GM12878 (cell line): ENCODE measurements around the gene SETD5. TPM values are rescaled to one million over a fixed set of nuclear protein-coding genes. Genes with fewer than 3 reads are reported as not detected.

Experiments used
- ATF3 ChIP-seq: IDR thresholded peaks from 2 replicates; pipeline ENCODE4 v1.6.1; 2011; ENCODE audit warnings: low read depth, mild to moderate bottlenecking, low read length, moderate library complexity, borderline replicate concordance; ENCODE audit errors: extremely low read depth
- BRCA1 ChIP-seq: IDR thresholded peaks from 2 replicates; pipeline ENCODE4 v1.6.1; 2011; ENCODE audit warnings: low read depth, low read length, improper control_type of control experiment
- DPF2 ChIP-seq: fragments of 450-650 bp; IDR thresholded peaks from 2 replicates; pipeline ENCODE4 v1.6.1; 2017; ENCODE audit warnings: mild to moderate bottlenecking
- E4F1 ChIP-seq: fragments of 450-650 bp; IDR thresholded peaks from 2 replicates; pipeline ENCODE4 v1.6.1; 2018; ENCODE audit warnings: borderline replicate concordance, mild to moderate bottlenecking; ENCODE audit not compliant: partially characterized antibody
- EGR1 ChIP-seq, 2 experiments: IDR thresholded peaks; 1 replicate in 1 of 2; 2 replicates in 1 of 2; pipeline ENCODE4 v1.6.1; 2011 to 2012; ENCODE audit warnings: low read depth in 2 of 2, low read length in 2 of 2, borderline replicate concordance in 1 of 2, mild to moderate bottlenecking in 1 of 2, moderate library complexity in 1 of 2
- HDAC6 ChIP-seq: fragments of 200-600 bp; sonication (generic); IDR thresholded peaks from one replicate; pipeline ENCODE4 v1.8.0; 2017; ENCODE audit warnings: antibody characterized with exemption; ENCODE audit not compliant: unreplicated experiment
- IKZF1 ChIP-seq: fragments of 450-650 bp; conservative IDR thresholded peaks from 2 replicates; pipeline ENCODE4 v1.6.1; 2017; ENCODE audit warnings: antibody characterized with exemption, mild to moderate bottlenecking
- NFYA ChIP-seq: IDR thresholded peaks from 2 replicates; pipeline ENCODE4 v1.6.1; 2011; ENCODE audit warnings: low read depth, mild to moderate bottlenecking, low read length, improper control_type of control experiment, borderline replicate concordance
- NFYB ChIP-seq: IDR thresholded peaks from 2 replicates; pipeline ENCODE4 v1.6.1; 2011; ENCODE audit warnings: low read depth, mild to moderate bottlenecking, low read length, improper control_type of control experiment, moderate library complexity; ENCODE audit not compliant: insufficient read depth
- PAX5 ChIP-seq: IDR thresholded peaks from 2 replicates; pipeline ENCODE4 v1.6.1; 2011; ENCODE audit warnings: low read depth, low read length, borderline replicate concordance
- POLR2A ChIP-seq: IDR thresholded peaks from 2 replicates; pipeline ENCODE4 v1.6.1; 2011; ENCODE audit warnings: low read depth, mild to moderate bottlenecking, low read length
- RBBP5 ChIP-seq: fragments of 200-600 bp; sonication (generic); conservative IDR thresholded peaks from 2 replicates; pipeline ENCODE4 v1.6.1; 2016
- RELA ChIP-seq: fragments of 450-650 bp; IDR thresholded peaks from 2 replicates; pipeline ENCODE4 v1.8.0; 2014; ENCODE audit warnings: borderline replicate concordance; ENCODE audit not compliant: partially characterized antibody
- RUNX3 ChIP-seq: IDR thresholded peaks from 2 replicates; pipeline ENCODE4 v1.6.1; 2012; ENCODE audit warnings: low read length, inconsistent platforms
- SMAD5 ChIP-seq: IDR thresholded peaks from 2 replicates; pipeline ENCODE4 v1.6.1; 2016; ENCODE audit warnings: antibody characterized with exemption, low read depth
- SREBF2 ChIP-seq: IDR thresholded peaks from 2 replicates; pipeline ENCODE4 v1.6.1; 2012; ENCODE audit warnings: mild to moderate bottlenecking, low read length
- TCF3 ChIP-seq: IDR thresholded peaks from 2 replicates; pipeline ENCODE4 v1.6.1; 2012; ENCODE audit warnings: low read depth, mild to moderate bottlenecking, low read length, borderline replicate concordance; ENCODE audit not compliant: insufficient read depth
- USF1 ChIP-seq: IDR thresholded peaks from 2 replicates; pipeline ENCODE4 v1.6.1; 2011; ENCODE audit warnings: borderline replicate concordance, low read depth, mild to moderate bottlenecking, moderate library complexity, mixed read lengths, low read length; ENCODE audit not compliant: insufficient read depth; ENCODE audit errors: extremely low read length
- ZZZ3 ChIP-seq: IDR thresholded peaks from 2 replicates; pipeline ENCODE4 v1.6.1; 2011; ENCODE audit warnings: low read depth; ENCODE audit not compliant: control insufficient read depth, insufficient read length
- polyA plus RNA-seq, 11 experiments: library from polyadenylated mRNA; depleted of rRNA in 4 of 11; unstranded in 6 of 11; stranded (reverse) in 5 of 11; fragments of >200 nt; fragmentation: Nextera tagmentation in 4 of 11; fragmentation: Illumina TruSeq in 1 of 11; extraction: Ambion mirVana in 4 of 11; extraction: Trizol in 1 of 11; gene quantifications; 1 replicate in 1 of 11; 2 replicates in 10 of 11; pipeline versions ENCODE4 v1.2.1 to v1.2.3, GENCODE V29; 2011 to 2016; ENCODE audit warnings: inconsistent platforms in 2 of 11, missing spikeins in 2 of 11, low read depth in 1 of 11
- total RNA-seq, 4 experiments: library from RNA; depleted of rRNA in 3 of 4; stranded (reverse); fragments of >200 nt in 3 of 4; fragmentation: Illumina TruSeq in 1 of 4; extraction: Trizol in 1 of 4; gene quantifications; 2 replicates each; pipeline versions ENCODE4 v1.2.1 to v1.2.3, GENCODE V29; 2013 to 2021
- TF ChIP-seq, protein P1 (sequence below): fragments of 150-350 bp; IDR thresholded peaks from 2 replicates; pipeline ENCODE4 v1.6.1; 2014; ENCODE audit warnings: mild to moderate bottlenecking, low read depth, low read length
- TF ChIP-seq, protein P2 (sequence below): fragments of 450-650 bp; formaldehyde crosslinking; IDR thresholded peaks from 2 replicates; pipeline ENCODE4 v1.4.0; 2020; ENCODE audit warnings: mild to moderate bottlenecking, moderate library complexity

Gene SETD5
- total and polyA plus RNA-seq, 10 of the 15 experiments (the other 5 are each of a cell fraction or from before 2014, with no cell fraction given), result 8.2 to 94.0 (median 55.4) TPM

GRCh38 chr3:9362731-9363530 is 34.5 kb upstream of the SETD5 start, which contains the start of gene THUMPD3 (continued):
- TF ChIP-seq DPF2 (peak; percentile 64; the same call in 1 of the 2 replicates), EGR1 (IDR thresholded peaks at IDR 0.05; ENCODE audit: borderline replicate concordance in 1 of 2, low read depth in 2 of 2, low read length in 2 of 2) (peak; percentile 59 to 93), RBBP5 (no peak), NFYA (no peak), IKZF1 (peak; percentile 93), E4F1 (peak; percentile 66), SREBF2 (peak; percentile 59; the same call in 1 of the 2 replicates), TCF3 (no peak), PAX5 (peak; percentile 74), POLR2A (peak; percentile 95), ZZZ3 (no peak), ATF3 (no peak), USF1 (peak; percentile 77), RELA (peak; percentile 34), BRCA1 (no peak), RUNX3 (peak; percentile 98), HDAC6 (no peak), SMAD5 (peak; percentile 90), NFYB (peak; percentile 62; the same call in 1 of the 2 replicates)
- TF ChIP-seq, protein P1, sequence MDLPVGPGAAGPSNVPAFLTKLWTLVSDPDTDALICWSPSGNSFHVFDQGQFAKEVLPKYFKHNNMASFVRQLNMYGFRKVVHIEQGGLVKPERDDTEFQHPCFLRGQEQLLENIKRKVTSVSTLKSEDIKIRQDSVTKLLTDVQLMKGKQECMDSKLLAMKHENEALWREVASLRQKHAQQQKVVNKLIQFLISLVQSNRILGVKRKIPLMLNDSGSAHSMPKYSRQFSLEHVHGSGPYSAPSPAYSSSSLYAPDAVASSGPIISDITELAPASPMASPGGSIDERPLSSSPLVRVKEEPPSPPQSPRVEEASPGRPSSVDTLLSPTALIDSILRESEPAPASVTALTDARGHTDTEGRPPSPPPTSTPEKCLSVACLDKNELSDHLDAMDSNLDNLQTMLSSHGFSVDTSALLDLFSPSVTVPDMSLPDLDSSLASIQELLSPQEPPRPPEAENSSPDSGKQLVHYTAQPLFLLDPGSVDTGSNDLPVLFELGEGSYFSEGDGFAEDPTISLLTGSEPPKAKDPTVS, result no peak
- TF ChIP-seq, protein P2, sequence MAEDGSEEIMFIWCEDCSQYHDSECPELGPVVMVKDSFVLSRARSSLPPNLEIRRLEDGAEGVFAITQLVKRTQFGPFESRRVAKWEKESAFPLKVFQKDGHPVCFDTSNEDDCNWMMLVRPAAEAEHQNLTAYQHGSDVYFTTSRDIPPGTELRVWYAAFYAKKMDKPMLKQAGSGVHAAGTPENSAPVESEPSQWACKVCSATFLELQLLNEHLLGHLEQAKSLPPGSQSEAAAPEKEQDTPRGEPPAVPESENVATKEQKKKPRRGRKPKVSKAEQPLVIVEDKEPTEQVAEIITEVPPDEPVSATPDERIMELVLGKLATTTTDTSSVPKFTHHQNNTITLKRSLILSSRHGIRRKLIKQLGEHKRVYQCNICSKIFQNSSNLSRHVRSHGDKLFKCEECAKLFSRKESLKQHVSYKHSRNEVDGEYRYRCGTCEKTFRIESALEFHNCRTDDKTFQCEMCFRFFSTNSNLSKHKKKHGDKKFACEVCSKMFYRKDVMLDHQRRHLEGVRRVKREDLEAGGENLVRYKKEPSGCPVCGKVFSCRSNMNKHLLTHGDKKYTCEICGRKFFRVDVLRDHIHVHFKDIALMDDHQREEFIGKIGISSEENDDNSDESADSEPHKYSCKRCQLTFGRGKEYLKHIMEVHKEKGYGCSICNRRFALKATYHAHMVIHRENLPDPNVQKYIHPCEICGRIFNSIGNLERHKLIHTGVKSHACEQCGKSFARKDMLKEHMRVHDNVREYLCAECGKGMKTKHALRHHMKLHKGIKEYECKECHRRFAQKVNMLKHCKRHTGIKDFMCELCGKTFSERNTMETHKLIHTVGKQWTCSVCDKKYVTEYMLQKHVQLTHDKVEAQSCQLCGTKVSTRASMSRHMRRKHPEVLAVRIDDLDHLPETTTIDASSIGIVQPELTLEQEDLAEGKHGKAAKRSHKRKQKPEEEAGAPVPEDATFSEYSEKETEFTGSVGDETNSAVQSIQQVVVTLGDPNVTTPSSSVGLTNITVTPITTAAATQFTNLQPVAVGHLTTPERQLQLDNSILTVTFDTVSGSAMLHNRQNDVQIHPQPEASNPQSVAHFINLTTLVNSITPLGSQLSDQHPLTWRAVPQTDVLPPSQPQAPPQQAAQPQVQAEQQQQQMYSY (CRISPR knock-in tag), result no peak
